ENCODE results near the gene SMCO1.
"Not testable (repeated sequence)": the region's sequence is repeated elsewhere in the genome, so short reads cannot be mapped to it uniquely, and the experiment has no call there.

The SMCO1 gene

DNA sequence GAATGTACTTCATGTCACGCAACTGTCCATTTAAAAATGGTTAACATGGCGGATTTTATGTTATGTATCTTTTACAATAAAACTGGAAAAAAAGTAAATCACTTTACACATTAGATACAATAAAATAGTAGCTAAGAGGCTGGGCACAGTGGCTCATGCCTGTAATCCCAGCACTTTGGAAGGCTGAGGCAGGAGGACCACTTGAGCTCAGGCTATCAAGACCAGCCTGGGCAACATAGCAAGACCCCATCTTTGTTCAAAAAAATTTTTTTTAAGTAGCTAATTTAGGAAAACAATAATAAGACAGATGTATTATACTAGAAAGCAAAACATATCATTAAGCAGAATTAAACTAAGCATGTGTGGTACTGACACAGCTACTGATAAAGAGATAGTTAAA is 23.1 kb downstream of the SMCO1 start:
- no peak for DNase-seq (ENCODE audit: low spot score)

DNA sequence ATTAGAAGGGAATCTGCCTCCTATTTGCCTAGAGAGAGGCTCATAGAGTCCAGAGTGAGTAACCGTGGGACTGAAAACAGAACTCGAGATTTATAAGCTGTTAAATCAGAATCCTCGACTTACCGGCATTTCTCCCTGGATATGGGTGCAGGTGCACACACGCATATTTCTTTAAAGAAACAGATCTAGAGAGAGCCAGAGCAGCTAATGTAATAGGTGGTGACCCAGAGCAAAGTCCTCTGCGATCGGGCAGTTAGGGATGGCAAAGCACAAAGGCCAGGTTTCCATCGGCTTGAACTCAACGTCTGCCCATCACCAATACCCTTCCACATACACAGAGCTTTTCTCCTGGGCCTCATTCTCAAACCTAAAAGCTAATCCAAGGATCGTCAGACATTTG is 25.4 kb downstream of the SMCO1 start:
- DNase-seq (ENCODE audit: low spot score) = no peak

DNA sequence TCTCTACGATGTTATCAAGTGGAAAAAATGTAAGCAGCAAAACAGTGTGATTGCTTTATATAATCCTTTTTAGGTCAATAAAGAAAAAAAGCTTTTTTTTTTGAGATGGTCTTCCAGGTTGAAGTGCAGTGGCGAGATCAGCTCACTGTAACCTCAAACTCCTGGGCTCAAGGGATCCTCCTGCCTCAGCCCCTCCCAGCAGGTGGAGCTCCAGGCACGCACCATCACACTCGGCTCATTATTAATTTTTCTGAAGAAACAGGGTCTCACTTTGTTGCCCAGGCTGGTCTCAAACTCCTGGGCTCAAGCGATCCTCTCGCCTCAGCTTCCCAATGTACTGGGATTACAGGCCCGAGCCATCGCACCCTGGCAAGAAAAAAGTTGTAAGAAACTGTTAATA is 28.9 kb downstream of the SMCO1 start:
- DNase-seq (ENCODE audit: low spot score) = peak; percentile 23

DNA sequence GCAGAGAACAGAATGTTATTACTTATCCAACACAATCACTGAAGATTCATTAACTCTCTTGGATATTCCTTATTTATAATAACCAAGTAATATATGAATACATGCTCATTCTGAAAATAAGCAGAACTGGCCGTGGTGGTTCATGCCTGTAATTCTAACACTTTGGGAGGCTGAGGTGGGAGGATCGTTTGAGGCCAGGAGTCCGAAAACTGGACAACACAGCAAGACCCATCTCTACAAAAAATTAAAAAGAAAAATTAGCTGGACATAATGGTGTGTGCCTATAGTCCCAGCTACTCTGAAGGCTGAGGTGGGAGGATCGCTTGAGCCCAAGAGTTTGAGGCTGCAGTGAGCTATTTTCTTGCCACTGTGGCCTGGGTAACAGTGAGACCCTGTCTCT is 37.5 kb downstream of the SMCO1 start:
- DNase-seq (ENCODE audit: low spot score) = no peak

DNA sequence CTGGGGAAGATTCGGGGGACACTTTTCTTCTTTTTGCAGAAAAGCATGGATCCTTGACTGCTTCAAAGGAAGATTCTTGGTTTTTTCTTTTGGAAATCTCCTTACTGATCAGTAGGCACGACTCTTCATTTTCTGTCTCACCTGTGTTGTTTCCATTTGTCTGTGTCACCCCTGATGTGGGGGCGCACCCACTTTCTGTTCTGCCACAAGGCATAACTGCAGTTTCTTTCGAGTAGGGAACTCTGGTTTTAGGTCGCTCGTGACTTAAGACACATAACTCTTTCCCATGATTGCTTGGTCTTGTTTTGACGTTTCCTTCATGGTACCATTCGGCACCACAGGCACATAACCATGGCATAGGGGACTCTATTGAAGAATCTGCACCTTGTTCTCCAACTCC is 42.9 kb downstream of the SMCO1 start:
- no peak for DNase-seq (ENCODE audit: low spot score)

DNA sequence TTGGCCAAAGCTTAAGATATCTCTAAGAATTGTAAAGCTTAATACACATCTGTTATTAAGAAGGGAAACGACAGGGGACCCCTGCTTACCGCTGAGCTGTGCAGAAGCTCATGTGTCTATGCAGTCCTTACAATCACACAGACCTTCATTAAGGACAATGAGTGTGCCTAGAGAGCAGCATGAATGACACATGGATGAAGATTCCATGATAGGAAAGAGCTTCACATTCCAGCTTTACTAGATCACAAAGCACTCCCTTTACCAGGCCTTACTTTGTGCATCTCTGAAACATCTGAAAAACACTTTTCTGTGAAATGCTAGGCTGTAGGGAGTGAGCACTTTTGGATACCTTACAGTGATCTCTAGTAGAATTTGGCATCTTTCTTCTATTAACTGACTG is 43.6 kb downstream of the SMCO1 start:
- no peak for DNase-seq (ENCODE audit: low spot score)

DNA sequence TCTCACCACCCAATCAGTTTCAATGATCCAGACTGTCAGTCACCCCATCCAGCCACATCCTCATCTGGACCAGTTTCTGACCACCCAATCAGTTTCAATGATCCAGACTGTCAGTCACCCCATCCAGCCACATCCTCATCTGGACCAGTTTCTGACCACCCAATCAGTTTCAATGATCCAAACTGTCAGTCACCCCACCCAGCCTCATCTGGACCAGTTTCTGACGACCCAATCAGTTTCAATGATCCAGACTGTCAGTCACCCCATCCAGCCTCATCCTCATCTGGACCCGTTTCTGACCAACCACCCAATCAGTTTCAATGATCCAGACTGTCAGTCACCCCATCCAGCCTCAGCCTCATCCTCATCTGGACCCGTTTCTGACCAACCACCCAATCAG is 45.0 kb downstream of the SMCO1 start:
- DNase-seq (ENCODE audit: low spot score) = not testable (repeated sequence)

DNA sequence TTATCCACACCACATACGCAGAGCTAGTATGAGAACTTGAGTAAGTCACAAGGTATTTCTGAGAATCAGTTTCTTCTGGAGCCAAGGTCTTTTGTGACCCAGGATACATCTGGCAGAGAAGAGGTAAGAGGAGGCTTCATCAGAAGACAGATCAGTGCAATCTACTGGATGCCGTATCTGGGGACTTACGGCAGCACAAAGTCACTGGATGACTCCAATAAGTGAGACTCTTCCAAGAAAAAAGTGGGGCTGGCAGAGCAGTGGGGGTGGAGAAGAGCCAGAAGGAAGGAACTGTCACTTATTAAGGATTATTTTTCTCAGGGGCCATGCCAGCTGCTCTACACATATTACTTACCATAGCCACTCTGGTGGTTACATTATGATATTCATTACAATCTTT is 51.3 kb downstream of the SMCO1 start:
- DNase-seq (ENCODE audit: low spot score) = no peak

DNA sequence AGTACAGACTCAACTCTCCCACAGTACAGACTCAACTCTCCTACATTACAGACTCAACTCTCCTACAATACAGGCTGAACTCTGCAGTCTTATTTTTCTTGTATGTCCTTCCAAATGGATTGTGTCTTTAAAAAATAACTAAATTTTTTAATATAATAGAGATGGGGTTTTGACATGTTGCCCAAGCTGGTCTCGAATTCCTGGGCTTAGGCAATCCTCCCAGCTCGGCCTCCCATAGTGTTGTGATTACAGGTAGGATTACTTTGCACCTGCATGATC is 51.7 kb downstream of the SMCO1 start:
- no peak for DNase-seq (ENCODE audit: low spot score)

DNA sequence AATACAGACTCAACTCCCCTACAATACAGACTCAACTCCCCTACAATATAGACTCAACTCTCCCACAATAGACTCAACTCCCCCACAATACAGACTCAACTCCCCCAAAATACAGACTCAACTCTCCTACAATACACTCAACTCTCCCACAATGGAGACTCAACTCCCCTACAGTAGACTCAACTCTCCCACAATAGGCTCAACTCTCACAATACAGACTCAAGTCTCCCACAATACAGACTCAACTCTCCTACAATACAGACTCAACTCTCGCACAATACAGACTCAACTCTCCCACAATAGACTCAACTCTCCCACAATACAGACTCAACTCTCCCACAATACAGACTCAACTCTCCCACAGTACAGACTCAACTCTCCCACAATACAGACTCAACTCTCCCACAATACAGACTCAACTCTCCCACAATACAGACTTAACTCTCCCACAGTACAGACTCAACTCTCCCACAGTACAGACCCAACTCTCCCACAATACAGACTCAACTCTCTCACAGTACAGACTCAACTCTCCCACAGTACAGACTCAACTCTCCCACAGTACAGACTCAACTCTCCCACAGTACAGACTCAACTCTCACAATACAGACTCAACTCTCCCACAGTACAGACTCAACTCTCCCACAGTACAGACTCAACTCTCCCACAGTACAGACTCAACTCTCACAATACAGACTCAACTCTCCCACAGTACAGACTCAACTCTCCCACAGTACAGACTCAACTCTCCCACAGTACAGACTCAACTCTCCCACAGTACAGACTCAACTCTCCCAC is 52.3 kb downstream of the SMCO1 start:
- not testable (repeated sequence) for DNase-seq (ENCODE audit: low spot score)

DNA sequence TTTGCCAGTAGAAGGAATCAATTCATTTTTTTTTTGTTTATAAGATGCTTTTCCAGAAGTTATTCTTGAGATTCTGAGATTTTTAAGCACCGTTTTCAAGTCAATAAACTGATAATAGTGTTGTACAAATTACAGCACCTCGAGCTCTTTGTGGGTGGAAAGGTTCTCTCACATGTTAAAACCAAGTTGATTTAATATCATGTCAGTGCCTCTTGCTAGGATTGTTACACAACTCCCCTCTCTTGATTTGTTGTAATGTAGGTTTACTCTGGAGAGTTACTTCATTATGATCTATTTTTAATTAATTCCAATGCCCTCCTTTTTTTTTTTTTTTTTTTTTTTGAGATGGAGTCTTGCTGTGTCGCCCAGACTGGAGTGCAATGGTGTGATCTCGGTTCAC is 57.1 kb downstream of the SMCO1 start:
- DNase-seq (ENCODE audit: low spot score) = no peak

DNA sequence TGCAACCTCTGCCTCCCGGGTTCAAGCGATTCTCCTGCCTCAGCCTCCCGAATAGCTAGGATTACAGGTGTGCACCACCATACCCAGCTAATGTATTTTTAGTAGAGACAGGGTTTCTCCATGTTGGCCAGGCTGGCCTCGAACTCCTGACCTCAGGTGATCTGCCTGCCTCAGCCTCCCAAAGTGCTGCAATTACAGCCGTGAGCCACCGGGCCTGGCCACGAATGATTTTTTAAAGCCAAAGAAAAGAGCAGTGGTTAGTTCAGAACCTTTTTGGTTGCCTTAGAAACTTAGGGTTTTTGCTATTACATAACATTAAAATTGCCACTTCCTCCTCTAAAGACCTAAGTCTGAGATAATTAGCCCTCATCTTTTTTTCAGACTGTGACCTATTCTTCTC is 57.7 kb downstream of the SMCO1 start:
- DNase-seq (ENCODE audit: low spot score) = not testable (repeated sequence)
